ENCODE results near the gene HECW1.

The HECW1 gene

GRCh38 chr7:43511769-43512515 lies 399.5 kb downstream of the HECW1 start:
- DNase-seq = no peak

GRCh38 chr7:43513251-43513650 lies 400.8 kb downstream of the HECW1 start:
- no peak for DNase-seq

GRCh38 chr7:43516581-43517342 lies 404.3 kb downstream of the HECW1 start:
- DNase-seq = no peak

- no peak for DNase-seq
Observed at GRCh38 chr7:43517464-43517863, 405.0 kb downstream of the HECW1 start.

GRCh38 chr7:43520201-43520600 lies 407.8 kb downstream of the HECW1 start:
- no peak for DNase-seq

- no peak for DNase-seq
Observed at GRCh38 chr7:43522406-43523156, 410.1 kb downstream of the HECW1 start.

- no peak for DNase-seq
Observed at GRCh38 chr7:43528576-43529354, 416.3 kb downstream of the HECW1 start.

GRCh38 chr7:43530553-43531410 lies 418.3 kb downstream of the HECW1 start:
- DNase-seq = no peak

- DNase-seq = no peak
Observed at GRCh38 chr7:43531700-43532099, 419.3 kb downstream of the HECW1 start.

- no peak for DNase-seq
Observed at GRCh38 chr7:43533801-43534479, 421.5 kb downstream of the HECW1 start.

GRCh38 chr7:43535031-43535451 lies 422.6 kb downstream of the HECW1 start:
- no peak for DNase-seq

- DNase-seq = no peak
Observed at GRCh38 chr7:43535810-43536585, 423.6 kb downstream of the HECW1 start.

GRCh38 chr7:43536773-43537172 lies 424.3 kb downstream of the HECW1 start:
- DNase-seq = no peak

- no peak for DNase-seq
Observed at GRCh38 chr7:43537765-43538403, 425.4 kb downstream of the HECW1 start.

- no peak for DNase-seq
Observed at GRCh38 chr7:43538404-43538771, 425.9 kb downstream of the HECW1 start.

GRCh38 chr7:43540471-43540870 lies 428.0 kb downstream of the HECW1 start:
- no peak for DNase-seq

- DNase-seq = no peak
Observed at GRCh38 chr7:43542716-43543115, 430.3 kb downstream of the HECW1 start.

- DNase-seq = no peak
Observed at GRCh38 chr7:43546231-43546630, 433.8 kb downstream of the HECW1 start.

- no peak for DNase-seq
Observed at GRCh38 chr7:43550427-43550826, 438.0 kb downstream of the HECW1 start.

GRCh38 chr7:43552122-43552521 lies 439.7 kb downstream of the HECW1 start:
- no peak for DNase-seq
